Esophagus squamous epithelium (tissue), 5 donors: ENCODE results near the gene RBM47. TPM values are rescaled to one million over a fixed set of nuclear protein-coding genes. Genes with fewer than 3 reads are reported as not detected.

Source experiments
- DNase-seq: peaks from one replicate; lab custom pipeline; 2025; lab: John Stamatoyannopoulos, UW
- H3K27ac ChIP-seq, 4 donors: fragments of 200-600 bp; sonication (generic); one replicate each; pipeline ENCODE4 v1.5.1; 2016 to 2019; ENCODE audit warnings: mild to moderate bottlenecking in 1 of 4
- H3K27me3 ChIP-seq, 4 donors: fragments of 200-600 bp; sonication (generic); 1 replicate in 3 of 4; 2 replicates in 1 of 4; pipeline versions ENCODE4 v1.5.1 to v1.6.0; 2017 to 2021; ENCODE audit warnings: antibody characterized with exemption in 1 of 4
- H3K36me3 ChIP-seq, 3 donors: fragments of 200-600 bp; sonication (generic); one replicate each; pipeline ENCODE4 v1.5.1; 2016 to 2019
- H3K4me1 ChIP-seq, 3 donors: fragments of 200-600 bp; sonication (generic); one replicate each; pipeline ENCODE4 v1.5.1; 2017 to 2019
- H3K4me3 ChIP-seq, 4 donors: fragments of 200-600 bp; sonication (generic); 1 replicate in 3 of 4; 2 replicates in 1 of 4; pipeline ENCODE4 v1.5.1; 2016 to 2019; ENCODE audit warnings: mild to moderate bottlenecking in 2 of 4, moderate library complexity in 1 of 4
- H3K9me3 ChIP-seq, 3 donors: fragments of 200-600 bp; sonication (generic); one replicate each; pipeline ENCODE4 v1.5.1; 2016 to 2019
- POLR2A ChIP-seq, 4 donors: fragments of 450-650 bp; IDR thresholded peaks; one replicate each; pipeline ENCODE4 v1.6.1; 2017; ENCODE audit warnings: antibody characterized with exemption in 4 of 4, mild to moderate bottlenecking in 4 of 4, moderate library complexity in 3 of 4
- WGBS, 2 donors: methylation state at CpG; one replicate each; pipeline ENCODE4 v1.1.5; 2018; 5-methylcytosine and 5-hydroxymethylcytosine counted together
- intact Hi-C: fragments of 100-400 bp; cut with DNase I; formaldehyde crosslinking; loops from one replicate; pipeline ENCODE4 v1.15.0; 2022
- total RNA-seq, 4 donors: library from RNA; depleted of rRNA; stranded (reverse); fragments of >200 nt; gene quantifications; one replicate each; pipeline ENCODE4 v1.1.0, GENCODE V29; 2016
- TF ChIP-seq, protein P1 (sequence below), 6 experiments: fragments of 450-650 bp in 4 of 6; fragments of 200-600 bp in 2 of 6; sonication (generic) in 2 of 6; IDR thresholded peaks; one replicate each; pipeline ENCODE4 v1.5.1; 2016 to 2019; ENCODE audit warnings: antibody characterized with exemption in 6 of 6, mild to moderate bottlenecking in 4 of 6, moderate library complexity in 4 of 6
- donor health status: DM: yes; HTN: yes; CAD: no.

RBM47 gene
- total RNA-seq, 4 donors from 2014 or later: 94.6 to 197 (median 125) TPM

DNA sequence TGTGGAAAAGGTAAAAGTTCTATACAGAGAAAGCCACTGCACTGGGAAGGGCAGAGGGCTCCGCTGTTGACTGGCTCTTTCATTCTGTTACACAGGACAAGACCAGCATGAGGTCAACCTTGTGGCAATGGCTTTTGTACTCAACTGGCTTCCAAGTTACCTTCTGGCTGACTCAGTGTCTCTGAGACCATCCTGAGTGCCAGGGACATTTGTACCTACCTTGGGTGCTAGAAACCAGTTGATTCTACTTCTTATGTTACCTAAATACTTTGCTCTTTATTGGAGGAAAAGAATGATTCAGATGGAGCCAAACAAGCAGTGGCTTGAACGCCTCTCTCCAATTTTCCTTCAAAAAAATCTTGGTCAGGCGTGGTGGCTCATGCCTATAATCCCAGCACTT lies 123.2 kb downstream of the RBM47 start:
- Histone ChIP-seq H3K27ac (peak overlapping the region in 3 of 4 donors; percentile 36 to 60 (median 50)), H3K36me3 (peaks cover 0 to 4% (median 0%) of the 10 kb centered on the region in 3 donors), H3K9me3 (no peaks in the 10 kb centered on the region), H3K4me3 (no peak overlapping the region), H3K4me1 (peaks cover 0 to 40% (median 7%) of the 10 kb centered on the region in 3 donors), H3K27me3 (no peaks in the 10 kb centered on the region)
- no peak for TF ChIP-seq POLR2A (IDR thresholded peaks at IDR 0.05)
- TF ChIP-seq, protein P1, sequence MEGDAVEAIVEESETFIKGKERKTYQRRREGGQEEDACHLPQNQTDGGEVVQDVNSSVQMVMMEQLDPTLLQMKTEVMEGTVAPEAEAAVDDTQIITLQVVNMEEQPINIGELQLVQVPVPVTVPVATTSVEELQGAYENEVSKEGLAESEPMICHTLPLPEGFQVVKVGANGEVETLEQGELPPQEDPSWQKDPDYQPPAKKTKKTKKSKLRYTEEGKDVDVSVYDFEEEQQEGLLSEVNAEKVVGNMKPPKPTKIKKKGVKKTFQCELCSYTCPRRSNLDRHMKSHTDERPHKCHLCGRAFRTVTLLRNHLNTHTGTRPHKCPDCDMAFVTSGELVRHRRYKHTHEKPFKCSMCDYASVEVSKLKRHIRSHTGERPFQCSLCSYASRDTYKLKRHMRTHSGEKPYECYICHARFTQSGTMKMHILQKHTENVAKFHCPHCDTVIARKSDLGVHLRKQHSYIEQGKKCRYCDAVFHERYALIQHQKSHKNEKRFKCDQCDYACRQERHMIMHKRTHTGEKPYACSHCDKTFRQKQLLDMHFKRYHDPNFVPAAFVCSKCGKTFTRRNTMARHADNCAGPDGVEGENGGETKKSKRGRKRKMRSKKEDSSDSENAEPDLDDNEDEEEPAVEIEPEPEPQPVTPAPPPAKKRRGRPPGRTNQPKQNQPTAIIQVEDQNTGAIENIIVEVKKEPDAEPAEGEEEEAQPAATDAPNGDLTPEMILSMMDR (IDR thresholded peaks at IDR 0.05): no peak
- 39 to 80% methylated on average over 3 of the region's 3 CpGs for WGBS, 2 donors
- no peak for DNase-seq
- intact Hi-C loops: no loop called here

DNA sequence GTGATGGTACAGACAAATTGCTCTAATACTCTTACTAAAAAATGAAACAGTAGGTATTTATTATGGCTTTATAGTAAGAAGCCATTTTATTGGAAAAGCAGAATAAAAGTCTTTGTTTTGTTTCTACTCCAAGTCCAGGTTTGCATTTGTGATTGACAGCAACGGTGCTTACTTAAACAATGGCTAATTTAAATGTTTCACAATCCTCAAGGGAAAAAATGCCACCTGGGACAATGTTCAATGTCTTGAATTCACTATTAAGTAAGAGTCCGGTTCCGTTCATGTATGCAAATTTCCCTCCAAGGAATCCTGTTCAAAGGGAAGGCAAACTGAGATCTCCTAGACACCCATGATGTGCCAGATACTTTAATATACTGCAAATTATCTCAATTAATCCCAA lies 123.6 kb downstream of the RBM47 start:
- peak overlapping the region in 3 of 4 donors; percentile 36 to 60 (median 50) for H3K27ac ChIP-seq

DNA sequence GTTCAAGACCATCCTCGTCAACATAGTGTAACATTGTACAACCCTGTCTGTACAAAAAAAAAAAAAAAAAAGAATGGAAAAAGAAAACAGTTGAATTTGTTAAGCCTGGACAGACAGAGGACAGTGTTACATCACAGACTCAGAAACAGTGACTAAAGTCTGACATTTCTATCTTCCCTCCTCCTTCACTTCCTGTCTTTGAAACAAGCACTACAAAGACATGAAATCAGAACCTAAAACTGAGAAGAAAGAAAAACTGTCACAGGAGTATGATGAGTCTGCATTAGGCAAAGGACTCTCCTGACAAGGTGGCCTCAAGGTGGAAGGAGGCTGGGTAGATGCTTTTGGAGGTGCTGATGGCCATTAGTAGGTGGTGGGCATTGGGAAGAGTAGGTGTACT lies 126.7 kb downstream of the RBM47 start:
- Histone ChIP-seq H3K27ac (no peak overlapping the region), H3K27me3 (no peaks in the 10 kb centered on the region), H3K9me3 (no peaks in the 10 kb centered on the region), H3K36me3 (peaks cover 0 to 22% (median 0%) of the 10 kb centered on the region in 3 donors), H3K4me3 (no peak overlapping the region), H3K4me1 (peaks cover 0 to 28% (median 7%) of the 10 kb centered on the region in 3 donors)
- 57 to 76% methylated on average over 1 of the region's 1 CpG for WGBS, 2 donors
- no peak for TF ChIP-seq POLR2A (IDR thresholded peaks at IDR 0.05)
- TF ChIP-seq, protein P1 (IDR thresholded peaks at IDR 0.05): no peak
- intact Hi-C loops: no loop called here
- no peak for DNase-seq

More for the DNA sequence above, 123.6 kb downstream of the RBM47 start:
- TF ChIP-seq POLR2A (IDR thresholded peaks at IDR 0.05): no peak
- TF ChIP-seq, protein P1 (IDR thresholded peaks at IDR 0.05): no peak
- no peak for DNase-seq
- Histone ChIP-seq H3K9me3 (no peaks in the 10 kb centered on the region), H3K4me1 (peaks cover 0 to 36% (median 7%) of the 10 kb centered on the region in 3 donors), H3K36me3 (peaks cover 0 to 8% (median 0%) of the 10 kb centered on the region in 3 donors), H3K27me3 (no peaks in the 10 kb centered on the region), H3K4me3 (no peak overlapping the region)
- WGBS, 2 donors: 27 to 49% methylated on average over 3 of the region's 3 CpGs
- intact Hi-C loops: no loop called here

DNA sequence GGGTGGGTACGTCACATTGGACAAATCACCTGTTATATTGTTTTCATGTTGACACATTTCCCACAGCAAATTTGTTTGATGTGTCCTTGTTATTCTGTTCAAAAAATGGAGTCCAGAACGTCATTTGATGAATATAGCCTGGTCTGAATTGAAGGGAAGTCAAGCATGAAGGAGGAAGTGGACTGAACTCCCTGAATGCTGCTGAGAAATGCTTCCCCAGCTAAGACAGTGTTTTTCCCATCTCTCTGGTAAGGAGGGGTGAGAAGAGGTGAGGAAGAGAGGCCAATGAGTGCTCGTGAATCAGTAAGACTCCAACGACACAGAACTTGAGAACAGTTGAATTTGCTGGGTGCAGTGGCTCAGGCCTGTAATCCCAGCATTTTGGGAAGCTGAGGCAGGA lies 127.4 kb downstream of the RBM47 start:
- no peak overlapping the region for H3K4me3 ChIP-seq
- intact Hi-C loops: no loop called here
- peak overlapping the region in 2 of 4 donors; percentile 9 to 29 for H3K27ac ChIP-seq
- H3K36me3 ChIP-seq: peaks cover 0 to 23% (median 0%) of the 10 kb centered on the region in 3 donors
- peaks cover 0 to 28% (median 7%) of the 10 kb centered on the region in 3 donors for H3K4me1 ChIP-seq
- no peak for TF ChIP-seq POLR2A (IDR thresholded peaks at IDR 0.05)
- TF ChIP-seq, protein P1 (IDR thresholded peaks at IDR 0.05): no peak
- H3K27me3 ChIP-seq: no peaks in the 10 kb centered on the region
- DNase-seq: no peak
- WGBS, 2 donors: 61 to 71% methylated on average over 4 of the region's 4 CpGs
- H3K9me3 ChIP-seq: no peaks in the 10 kb centered on the region

DNA sequence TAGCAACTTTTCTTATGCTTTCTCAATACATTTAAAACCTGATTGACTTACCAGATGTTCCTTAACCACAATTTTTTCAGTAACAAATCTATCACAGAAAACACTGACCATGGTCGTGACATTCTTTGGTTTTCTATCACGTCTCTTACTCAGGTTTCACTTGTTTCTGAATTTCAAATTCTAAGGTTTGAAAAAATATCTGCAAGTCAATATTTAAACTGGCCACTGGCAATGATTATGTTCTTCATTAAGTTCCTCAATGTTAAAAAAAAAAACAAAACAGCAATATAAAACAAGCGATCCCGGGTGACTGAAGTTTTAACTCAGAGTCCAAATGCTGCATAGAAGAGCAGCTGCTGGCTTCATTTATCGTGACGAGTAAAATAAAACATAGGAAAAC lies 128.9 kb downstream of the RBM47 start:
- no peak overlapping the region for H3K4me3 ChIP-seq
- 67 to 81% methylated on average over 6 of the region's 6 CpGs for WGBS, 2 donors
- TF ChIP-seq POLR2A (IDR thresholded peaks at IDR 0.05): no peak
- TF ChIP-seq, protein P1 (IDR thresholded peaks at IDR 0.05): no peak
- DNase-seq: no peak
- no peaks in the 10 kb centered on the region for H3K9me3 ChIP-seq
- peaks cover 0 to 23% (median 0%) of the 10 kb centered on the region in 3 donors for H3K36me3 ChIP-seq
- H3K4me1 ChIP-seq: peaks cover 0 to 15% (median 0%) of the 10 kb centered on the region in 3 donors
- no peaks in the 10 kb centered on the region for H3K27me3 ChIP-seq
- intact Hi-C loops: no loop called here
- H3K27ac ChIP-seq: no peak overlapping the region
